Placental pericyte (primary cell): ENCODE measurements around the gene HNRNPR. TPM values are rescaled to one million over a fixed set of nuclear protein-coding genes. Genes with fewer than 3 reads are reported as not detected.

Experiments used
- total RNA-seq: library from RNA; depleted of rRNA; stranded (reverse); fragments of >200 nt; gene quantifications from 2 replicates; pipeline ENCODE4 v1.2.3, GENCODE V29; 2012

The HNRNPR gene
- 72.9 and 92.8 TPM in 2 replicates for total RNA-seq

GRCh38 chr1:23344111-23344986 lies at the start of gene HNRNPR:
TSS of gene HNRNPR (minus strand) at chr1:23344284. CDS start at chr1:23341008, 3,276 bp downstream.

GRCh38 chr1:23369335-23370013 lies 25.4 kb upstream of the HNRNPR start, which contains the start of gene ZNF436:
TSS of gene ZNF436 (minus strand) at chr1:23369836. CDS start at chr1:23368005, 1,831 bp downstream.

Other genes with a start within 250 kb of the HNRNPR start
- gene LUZP1, start 175.4 kb downstream of the HNRNPR start, total RNA-seq: 37.9 and 80.0 TPM in 2 replicates
- 1.1 and 4.0 TPM in 2 replicates for gene HTR1D, start 126.8 kb downstream of the HNRNPR start, total RNA-seq
- gene ZNF436, start 25.6 kb upstream of the HNRNPR start, total RNA-seq: 10.1 and 13.5 TPM in 2 replicates
- 6.4 and 25.4 TPM in 2 replicates for gene TCEA3, start 80.5 kb upstream of the HNRNPR start, total RNA-seq
- 16.6 and 36.1 TPM in 2 replicates for gene ASAP3, start 139.9 kb upstream of the HNRNPR start, total RNA-seq
- gene E2F2, start 186.9 kb upstream of the HNRNPR start, total RNA-seq: under 0.01 and 2.7 TPM in 2 replicates
- gene ID3, start 215.2 kb upstream of the HNRNPR start, total RNA-seq: 156 and 168 TPM in 2 replicates